ENCODE data around the gene TRAPPC11. TPM values are rescaled to one million over a fixed set of nuclear protein-coding genes. Genes with fewer than 3 reads are reported as not detected.

TRAPPC11 gene
- total RNA-seq, 2 donors from 2014 or later, result 38.4 to 49.7 TPM

DNA sequence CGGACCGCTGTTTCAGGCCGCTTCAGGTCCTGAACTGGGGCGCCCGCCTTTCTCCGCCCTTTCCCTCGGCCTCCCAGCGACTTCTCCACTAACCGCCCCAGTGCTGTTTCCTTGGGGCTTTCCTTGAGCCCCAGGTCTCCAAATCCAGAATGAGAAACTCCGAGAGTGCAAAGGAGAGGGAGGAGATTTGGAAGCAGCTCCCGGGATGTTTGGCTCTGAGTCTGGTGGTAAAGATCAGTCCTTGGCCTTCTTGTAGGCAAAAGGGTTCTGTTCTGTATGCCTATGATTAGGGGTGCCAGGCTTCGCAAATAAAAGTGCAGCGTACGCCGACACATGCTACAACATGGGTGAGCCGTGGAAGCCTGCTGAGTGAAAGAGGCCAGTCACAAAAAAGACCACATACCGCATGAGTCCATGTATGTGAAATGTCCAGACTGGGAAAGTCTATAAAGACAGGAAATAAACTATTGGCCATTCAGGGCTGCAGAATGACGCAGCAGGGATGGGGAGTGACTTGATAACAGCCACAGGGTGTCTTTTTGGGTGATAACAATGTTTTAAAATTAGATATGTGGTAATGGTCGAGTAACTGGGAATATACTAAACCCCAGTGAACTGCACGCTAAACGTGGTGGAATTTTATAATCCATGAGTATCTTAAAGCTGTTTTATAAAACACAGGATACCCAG, 99.8 kb downstream of the TRAPPC11 start:
- Mint-ChIP-seq H3K4me3 (peak overlapping the region; percentile 54), H3K4me1 (no peaks in the 10 kb centered on the region), H3K27ac (no peak overlapping the region), H3K36me3 (ENCODE audit: low read depth) (no peaks in the 10 kb centered on the region), H3K9me3 (no peaks in the 10 kb centered on the region), H3K27me3 (ENCODE audit: insufficient read depth) (peaks cover 11% of the 10 kb centered on the region)
- no peaks in the 10 kb centered on the region for H3K36me3 ChIP-seq (ENCODE audit: control insufficient read depth, insufficient read depth, low read length)
- TF ChIP-seq, protein P1, sequence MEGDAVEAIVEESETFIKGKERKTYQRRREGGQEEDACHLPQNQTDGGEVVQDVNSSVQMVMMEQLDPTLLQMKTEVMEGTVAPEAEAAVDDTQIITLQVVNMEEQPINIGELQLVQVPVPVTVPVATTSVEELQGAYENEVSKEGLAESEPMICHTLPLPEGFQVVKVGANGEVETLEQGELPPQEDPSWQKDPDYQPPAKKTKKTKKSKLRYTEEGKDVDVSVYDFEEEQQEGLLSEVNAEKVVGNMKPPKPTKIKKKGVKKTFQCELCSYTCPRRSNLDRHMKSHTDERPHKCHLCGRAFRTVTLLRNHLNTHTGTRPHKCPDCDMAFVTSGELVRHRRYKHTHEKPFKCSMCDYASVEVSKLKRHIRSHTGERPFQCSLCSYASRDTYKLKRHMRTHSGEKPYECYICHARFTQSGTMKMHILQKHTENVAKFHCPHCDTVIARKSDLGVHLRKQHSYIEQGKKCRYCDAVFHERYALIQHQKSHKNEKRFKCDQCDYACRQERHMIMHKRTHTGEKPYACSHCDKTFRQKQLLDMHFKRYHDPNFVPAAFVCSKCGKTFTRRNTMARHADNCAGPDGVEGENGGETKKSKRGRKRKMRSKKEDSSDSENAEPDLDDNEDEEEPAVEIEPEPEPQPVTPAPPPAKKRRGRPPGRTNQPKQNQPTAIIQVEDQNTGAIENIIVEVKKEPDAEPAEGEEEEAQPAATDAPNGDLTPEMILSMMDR (conservative IDR thresholded peaks at IDR 0.05), result no peak
- no peak overlapping the region for H3K9ac ChIP-seq (ENCODE audit: extremely low read depth, low read length, poor library complexity, severe bottlenecking)
- WGBS, 2 experiments (ENCODE audit: insufficient coverage in 1 of 2, insufficient read length in 1 of 2), result 94 to 98% methylated on average over 10 to 21 of the region's 21 CpGs
- no peak overlapping the region for H3K4me3 ChIP-seq (ENCODE audit: low read length)
- H3K4me1 ChIP-seq (ENCODE audit: control insufficient read depth, insufficient read depth, low read length), result no peaks in the 10 kb centered on the region
- H3K27me3 ChIP-seq (ENCODE audit: control insufficient read depth, insufficient read depth, low read length, poor library complexity, severe bottlenecking), result no peaks in the 10 kb centered on the region
- no peaks in the 10 kb centered on the region for H3K9me3 ChIP-seq (ENCODE audit: control insufficient read depth, low read length)
- no peak overlapping the region for H3K27ac ChIP-seq (ENCODE audit: low read depth, low read length)
- DNase-seq, result no peak

GRCh38 chr4:183760326-183760725, 101.2 kb downstream of the TRAPPC11 start:
- TF ChIP-seq, protein P1 (conservative IDR thresholded peaks at IDR 0.05), result no peak
- Histone ChIP-seq H3K27ac (ENCODE audit: low read depth, low read length) (no peak overlapping the region), H3K4me1 (ENCODE audit: control insufficient read depth, insufficient read depth, low read length) (no peaks in the 10 kb centered on the region), H3K9me3 (ENCODE audit: control insufficient read depth, low read length) (no peaks in the 10 kb centered on the region), H3K27me3 (ENCODE audit: control insufficient read depth, insufficient read depth, low read length, poor library complexity, severe bottlenecking) (no peaks in the 10 kb centered on the region), H3K36me3 (ENCODE audit: control insufficient read depth, insufficient read depth, low read length) (no peaks in the 10 kb centered on the region), H3K4me3 (ENCODE audit: low read length) (no peak overlapping the region), H3K9ac (ENCODE audit: extremely low read depth, low read length, poor library complexity, severe bottlenecking) (no peak overlapping the region)
- no peak overlapping the region for H3K27ac Mint-ChIP-seq
- peaks cover 11% of the 10 kb centered on the region for H3K27me3 Mint-ChIP-seq (ENCODE audit: insufficient read depth)
- WGBS, 2 experiments (ENCODE audit: insufficient coverage in 1 of 2, insufficient read length in 1 of 2), result 100% methylated on average over 1 of the region's 1 CpG; no CpG with 5 or more reads in 1 of the 2 experiments
- H3K4me3 Mint-ChIP-seq, result no peak overlapping the region
- H3K9me3 Mint-ChIP-seq, result no peaks in the 10 kb centered on the region
- H3K4me1 Mint-ChIP-seq, result no peaks in the 10 kb centered on the region
- H3K36me3 Mint-ChIP-seq (ENCODE audit: low read depth), result no peaks in the 10 kb centered on the region
- no peak for DNase-seq

Other genes starting within 250 kb of the TRAPPC11 start
- 10 to 100 TPM; 14.1 to 15.3 TPM for gene CDKN2AIP, start 214.7 kb upstream of the TRAPPC11 start, total RNA-seq
- 10 to 100 TPM; 16.9 to 19.8 TPM for gene ING2, start 154.2 kb upstream of the TRAPPC11 start, total RNA-seq
- 10 to 100 TPM; 20.3 to 23.7 TPM for gene RWDD4, start 108 bp upstream of the TRAPPC11 start, total RNA-seq
- 10 to 100 TPM in 1 of 2 donors, 1 to 10 TPM in 1; 8.5 to 13.1 TPM for gene STOX2, start 246.0 kb downstream of the TRAPPC11 start, total RNA-seq